ENCODE results near the gene AMACR. TPM values are rescaled to one million over a fixed set of nuclear protein-coding genes. Genes with fewer than 3 reads are reported as not detected.

AMACR gene
- polyA plus RNA-seq, 1 donor from 2014 or later, result 28.5 TPM

- H3F3A ChIP-seq (ENCODE audit: insufficient read depth, low read length, poor library complexity, severe bottlenecking), result no peaks in the 10 kb centered on the region
- no peaks in the 10 kb centered on the region for H3K9me2 ChIP-seq (ENCODE audit: insufficient read depth, low read length)
- H3K27ac ChIP-seq (ENCODE audit: low read length), result no peak overlapping the region
- H3K4me3 ChIP-seq (ENCODE audit: low read length), result no peak overlapping the region
- peaks cover under 1% of the 10 kb centered on the region for H3K36me3 ChIP-seq (ENCODE audit: insufficient read depth, low read length)
- no peaks in the 10 kb centered on the region for H3K9me3 ChIP-seq (ENCODE audit: low read length)
- H3K79me2 ChIP-seq (replicated peaks; ENCODE audit: insufficient read depth, low read length), result no peaks in the 10 kb centered on the region
- no peak overlapping the region for H3K4me2 ChIP-seq (ENCODE audit: low read length)
- no peaks in the 10 kb centered on the region for H3K27me3 ChIP-seq (ENCODE audit: insufficient read depth, low read depth, low read length)
- no peak overlapping the region for H2AFZ ChIP-seq (ENCODE audit: low read depth, low read length)
- no peaks in the 10 kb centered on the region for H4K20me1 ChIP-seq (ENCODE audit: insufficient read depth)
- TF ChIP-seq REST (IDR thresholded peaks at IDR 0.05; ENCODE audit: borderline replicate concordance) (no peak), RAD21 (conservative IDR thresholded peaks at IDR 0.05) (no peak), TAF1 (IDR thresholded peaks at IDR 0.05; ENCODE audit: low read depth) (no peak), MXI1 (conservative IDR thresholded peaks at IDR 0.05; ENCODE audit: poor library complexity, severe bottlenecking) (no peak), EZH2 (IDR thresholded peaks at IDR 0.05; ENCODE audit: borderline replicate concordance, insufficient read depth, low read length, poor library complexity, severe bottlenecking) (no peak), EP300 (conservative IDR thresholded peaks at IDR 0.05; ENCODE audit: poor library complexity, severe bottlenecking) (no peak), SMC3 (conservative IDR thresholded peaks at IDR 0.05; ENCODE audit: poor library complexity) (no peak), POLR2AphosphoS5 (IDR thresholded peaks at IDR 0.05) (no peak)
- H3K9ac ChIP-seq (ENCODE audit: low read length), result no peak overlapping the region
Observed at GRCh38 chr5:34040472-34040871, 32.6 kb upstream of the AMACR start.

GRCh38 chr5:34039398-34040157, 31.7 kb upstream of the AMACR start:
- Histone ChIP-seq H3K4me3 (ENCODE audit: low read length) (no peak overlapping the region), H3K4me2 (ENCODE audit: low read length) (no peak overlapping the region), H4K20me1 (ENCODE audit: insufficient read depth) (no peaks in the 10 kb centered on the region), H2AFZ (ENCODE audit: low read depth, low read length) (no peak overlapping the region), H3K36me3 (ENCODE audit: insufficient read depth, low read length) (peaks cover 6% of the 10 kb centered on the region), H3K27ac (ENCODE audit: low read length) (no peak overlapping the region), H3K79me2 (replicated peaks; ENCODE audit: insufficient read depth, low read length) (no peaks in the 10 kb centered on the region), H3K9ac (ENCODE audit: low read length) (no peak overlapping the region), H3K9me2 (ENCODE audit: insufficient read depth, low read length) (no peaks in the 10 kb centered on the region), H3F3A (ENCODE audit: insufficient read depth, low read length, poor library complexity, severe bottlenecking) (no peaks in the 10 kb centered on the region), H3K27me3 (ENCODE audit: insufficient read depth, low read depth, low read length) (no peaks in the 10 kb centered on the region), H3K9me3 (ENCODE audit: low read length) (no peaks in the 10 kb centered on the region)
- TF ChIP-seq RAD21 (conservative IDR thresholded peaks at IDR 0.05) (no peak), SMC3 (conservative IDR thresholded peaks at IDR 0.05; ENCODE audit: poor library complexity) (no peak), EP300 (conservative IDR thresholded peaks at IDR 0.05; ENCODE audit: poor library complexity, severe bottlenecking) (no peak), MXI1 (conservative IDR thresholded peaks at IDR 0.05; ENCODE audit: poor library complexity, severe bottlenecking) (no peak), POLR2AphosphoS5 (IDR thresholded peaks at IDR 0.05) (no peak), EZH2 (IDR thresholded peaks at IDR 0.05; ENCODE audit: borderline replicate concordance, insufficient read depth, low read length, poor library complexity, severe bottlenecking) (no peak), REST (IDR thresholded peaks at IDR 0.05; ENCODE audit: borderline replicate concordance) (no peak), TAF1 (IDR thresholded peaks at IDR 0.05; ENCODE audit: low read depth) (no peak), CTCF (IDR thresholded peaks at IDR 0.05; ENCODE audit: poor library complexity, severe bottlenecking) (no peak)
